Activated T-helper 1 cell treated with Interleukin-2 at 50 U/mL for 16 hours (primary cell): ENCODE results near the gene CYP2S1.

Experiments used
- DNase-seq: peaks from one replicate; pipeline ENCODE4 v3.0.0-alpha.2; 2020; ENCODE audit warnings: low read depth

Gene CYP2S1

GRCh38 chr19:41195675-41196497 lies 2.9 kb downstream of the CYP2S1 start:
- DNase-seq, result no peak

GRCh38 chr19:41198559-41198958 lies 5.5 kb downstream of the CYP2S1 start:
- DNase-seq, result no peak

GRCh38 chr19:41203371-41203770 lies 10.4 kb downstream of the CYP2S1 start:
- no peak for DNase-seq

GRCh38 chr19:41204338-41204737 lies 11.3 kb downstream of the CYP2S1 start:
- peak; percentile 74 for DNase-seq

GRCh38 chr19:41205995-41206394 lies 13.0 kb downstream of the CYP2S1 start:
- DNase-seq, result no peak

- DNase-seq, result no peak
Observed at GRCh38 chr19:41206456-41206855, 13.4 kb downstream of the CYP2S1 start.

- no peak for DNase-seq
Observed at GRCh38 chr19:41206926-41207750, 14.1 kb downstream of the CYP2S1 start.

GRCh38 chr19:41214161-41214560 lies 21.1 kb downstream of the CYP2S1 start:
- no peak for DNase-seq

- DNase-seq, result no peak
Observed at GRCh38 chr19:41217741-41218140, 24.7 kb downstream of the CYP2S1 start.

GRCh38 chr19:41218249-41218614 lies 25.2 kb downstream of the CYP2S1 start:
- DNase-seq, result no peak

- no peak for DNase-seq
Observed at GRCh38 chr19:41218615-41219507, 25.8 kb downstream of the CYP2S1 start, which contains the start of gene AXL. TSS of gene AXL (plus strand) at chr19:41219223. CDS start at chr19:41219393, 170 bp downstream.

GRCh38 chr19:41219924-41220567 lies 27.0 kb downstream of the CYP2S1 start:
- DNase-seq, result no peak

- DNase-seq, result no peak
Observed at GRCh38 chr19:41220811-41221210, 27.8 kb downstream of the CYP2S1 start.

- no peak for DNase-seq
Observed at GRCh38 chr19:41221514-41222205, 28.6 kb downstream of the CYP2S1 start.

GRCh38 chr19:41222240-41222639 lies 29.2 kb downstream of the CYP2S1 start:
- no peak for DNase-seq

- DNase-seq, result no peak
Observed at GRCh38 chr19:41223431-41224234, 30.6 kb downstream of the CYP2S1 start.

- DNase-seq, result no peak
Observed at GRCh38 chr19:41224632-41225031, 31.6 kb downstream of the CYP2S1 start.

- DNase-seq, result no peak
Observed at GRCh38 chr19:41225238-41226052, 32.4 kb downstream of the CYP2S1 start.
